Right hindlimb (tissue), 1 donor: Measurements from ENCODE around the gene ATP6V0A4.
"Not testable (repeated sequence)": the region's sequence is repeated elsewhere in the genome, so short reads cannot be mapped to it uniquely, and the experiment has no call there.

Source experiments
- DNase-seq: peaks from one replicate; pipeline ENCODE4 v3.0.0-alpha.2; 2018

Gene ATP6V0A4

GRCh38 chr7:138797715-138798320, at the start of gene ATP6V0A4, which contains the start of gene TMEM213:
Gene ATP6V0A4, minus strand, starts transcription at chr7:138798196. Its CDS starts 26,949 bp downstream, at chr7:138771247.
Gene TMEM213, plus strand, starts transcription at chr7:138797994. Its CDS starts 111 bp downstream, at chr7:138798105.
- DNase-seq, result no peak

- no peak for DNase-seq
These were observed 47.7 kb upstream of the ATP6V0A4 start for GRCh38 chr7:138845711-138846110.

- DNase-seq, result no peak
These were observed 45.9 kb upstream of the ATP6V0A4 start for GRCh38 chr7:138843632-138844580.

- DNase-seq, result no peak
These were observed 44.1 kb upstream of the ATP6V0A4 start for GRCh38 chr7:138842111-138842510.

GRCh38 chr7:138838166-138838565, 40.2 kb upstream of the ATP6V0A4 start:
- DNase-seq, result peak; percentile 24

GRCh38 chr7:138837627-138838026, 39.6 kb upstream of the ATP6V0A4 start:
- DNase-seq, result peak; percentile 59

- no peak for DNase-seq
These were observed 37.1 kb upstream of the ATP6V0A4 start for GRCh38 chr7:138835087-138835486.

- DNase-seq, result no peak
These were observed 36.6 kb upstream of the ATP6V0A4 start for GRCh38 chr7:138834583-138834982.

- DNase-seq, result no peak
These were observed 35.6 kb upstream of the ATP6V0A4 start for GRCh38 chr7:138833596-138833995.

GRCh38 chr7:138832966-138833365, 35.0 kb upstream of the ATP6V0A4 start:
- no peak for DNase-seq

GRCh38 chr7:138829335-138829734, 31.3 kb upstream of the ATP6V0A4 start:
- no peak for DNase-seq

- DNase-seq, result no peak
These were observed 30.3 kb upstream of the ATP6V0A4 start for GRCh38 chr7:138828302-138828701.

GRCh38 chr7:138825049-138825721, 27.2 kb upstream of the ATP6V0A4 start:
- DNase-seq, result no peak

- DNase-seq, result no peak
These were observed 25.0 kb upstream of the ATP6V0A4 start for GRCh38 chr7:138822867-138823535.

- no peak for DNase-seq
These were observed 23.9 kb upstream of the ATP6V0A4 start for GRCh38 chr7:138821912-138822311.

GRCh38 chr7:138819625-138820024, 21.6 kb upstream of the ATP6V0A4 start:
- DNase-seq, result no peak

- DNase-seq, result no peak
These were observed 18.7 kb upstream of the ATP6V0A4 start for GRCh38 chr7:138816650-138817049.

- no peak for DNase-seq
These were observed 16.9 kb upstream of the ATP6V0A4 start for GRCh38 chr7:138814816-138815332.

GRCh38 chr7:138813945-138814344, 15.9 kb upstream of the ATP6V0A4 start:
- no peak for DNase-seq

- DNase-seq, result not testable (repeated sequence)
These were observed 13.3 kb upstream of the ATP6V0A4 start for GRCh38 chr7:138811327-138811726.

- DNase-seq, result no peak
These were observed 11.3 kb upstream of the ATP6V0A4 start for GRCh38 chr7:138809346-138809745.

- no peak for DNase-seq
These were observed 6.6 kb upstream of the ATP6V0A4 start for GRCh38 chr7:138804618-138805017.

- DNase-seq, result no peak
These were observed 4.7 kb upstream of the ATP6V0A4 start for GRCh38 chr7:138802706-138803105.
